ENCODE data around the gene TTC9. TPM values are rescaled to one million over a fixed set of nuclear protein-coding genes. Genes with fewer than 3 reads are reported as not detected.

Gene TTC9
- total and polyA plus RNA-seq, 2 donors (not counting 1 experiment from before 2014, with no cell fraction given), result 1.9 to 4.3 TPM

DNA sequence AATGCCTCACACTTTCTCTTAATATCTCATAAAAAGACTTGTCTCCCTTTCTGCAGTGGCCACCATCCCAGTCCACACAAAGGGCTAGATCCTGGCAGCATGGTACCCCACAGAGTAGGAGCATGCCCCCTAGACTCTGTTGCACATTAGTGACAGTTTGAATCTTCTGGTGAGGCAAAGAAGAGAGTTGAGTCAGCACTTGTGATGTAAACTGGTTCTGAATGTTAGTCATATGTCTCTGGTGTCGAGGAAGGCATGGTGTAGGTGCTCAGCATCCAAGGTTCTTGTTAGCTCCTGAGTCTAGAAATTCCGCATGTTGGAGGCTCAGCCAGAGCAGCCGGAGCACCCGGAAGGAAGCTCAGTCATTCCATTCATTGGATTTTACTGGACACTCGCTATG lies 9.8 kb downstream of the TTC9 start:
- no peaks in the 10 kb centered on the region for H3K36me3 ChIP-seq (ENCODE audit: control insufficient read depth, insufficient read depth, low read length)

DNA sequence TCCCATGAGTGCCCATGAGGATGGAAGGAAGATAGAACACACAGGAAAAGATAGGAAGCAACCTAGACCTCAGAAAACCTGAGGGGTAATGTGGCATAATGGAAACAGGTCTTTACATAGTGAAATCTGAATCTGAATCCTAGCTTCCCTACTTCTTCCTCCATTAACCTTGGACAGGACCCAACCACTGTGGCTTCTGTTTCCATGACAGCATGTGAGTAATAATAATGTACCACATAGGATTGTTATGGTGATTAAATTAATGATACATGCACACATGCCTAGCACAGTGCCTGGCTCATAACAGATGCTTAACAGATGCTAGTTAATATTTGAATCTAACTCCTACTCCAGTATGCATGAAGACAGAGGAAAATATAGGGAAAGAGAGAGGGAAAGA lies 11.2 kb downstream of the TTC9 start:
- no peaks in the 10 kb centered on the region for H3K9me3 ChIP-seq (ENCODE audit: control insufficient read depth, insufficient read depth, low read depth, low read length)
- peaks cover 3% of the 10 kb centered on the region for H3K27me3 ChIP-seq (ENCODE audit: control insufficient read depth, insufficient read depth, low read length)
- no peaks in the 10 kb centered on the region for H3K36me3 ChIP-seq (ENCODE audit: control insufficient read depth, insufficient read depth, low read length)
- no peaks in the 10 kb centered on the region for H4K20me1 ChIP-seq (ENCODE audit: control insufficient read depth, extremely low read depth, insufficient read depth, low read length)
- no peaks in the 10 kb centered on the region for H3K4me1 ChIP-seq (ENCODE audit: control insufficient read depth, extremely low read depth, insufficient read depth, low read length)
- H2AFZ ChIP-seq (ENCODE audit: low read length), result no peak overlapping the region
- H3K4me2 ChIP-seq (ENCODE audit: extremely low read depth, insufficient read depth, low read length), result no peak overlapping the region
- no peaks in the 10 kb centered on the region for H3K79me2 ChIP-seq (ENCODE audit: control insufficient read depth, insufficient read depth, low read length)
- DNase-seq (ENCODE audit: low read depth in 2 of 2), result no peak
- no peak overlapping the region for H3K27ac ChIP-seq (ENCODE audit: insufficient read depth, low read length)
- H3K9ac ChIP-seq (ENCODE audit: insufficient read depth, low read length), result no peak overlapping the region
- TF ChIP-seq EZH2 (IDR thresholded peaks at IDR 0.05; ENCODE audit: low read length, missing control alignments) (no peak), CTCF (conservative IDR thresholded peaks at IDR 0.05 in 1 of 2, IDR thresholded peaks at IDR 0.05 in 1 of 2; ENCODE audit: low read depth in 1 of 2, low read length in 2 of 2) (no peak)
- no peak overlapping the region for H3K4me3 ChIP-seq (replicated peaks in 1 of 4; ENCODE audit: control extremely low read depth in 1 of 4, insufficient read depth in 1 of 4, low read depth in 3 of 4, low read length in 4 of 4)

More for the DNA sequence above, 9.8 kb downstream of the TTC9 start:
- H3K79me2 ChIP-seq (ENCODE audit: control insufficient read depth, insufficient read depth, low read length), result no peaks in the 10 kb centered on the region
- H2AFZ ChIP-seq (ENCODE audit: low read length), result no peak overlapping the region
- H3K9me3 ChIP-seq (ENCODE audit: control insufficient read depth, insufficient read depth, low read depth, low read length), result no peaks in the 10 kb centered on the region
- TF ChIP-seq CTCF (conservative IDR thresholded peaks at IDR 0.05 in 1 of 2, IDR thresholded peaks at IDR 0.05 in 1 of 2; ENCODE audit: low read depth in 1 of 2, low read length in 2 of 2), result no peak
- no peak for TF ChIP-seq EZH2 (IDR thresholded peaks at IDR 0.05; ENCODE audit: low read length, missing control alignments)
- H3K4me1 ChIP-seq (ENCODE audit: control insufficient read depth, extremely low read depth, insufficient read depth, low read length), result no peaks in the 10 kb centered on the region
- H3K27me3 ChIP-seq (ENCODE audit: control insufficient read depth, insufficient read depth, low read length), result peaks cover 6% of the 10 kb centered on the region
- DNase-seq (ENCODE audit: low read depth in 2 of 2), result no peak
- H3K4me2 ChIP-seq (ENCODE audit: extremely low read depth, insufficient read depth, low read length), result no peak overlapping the region
- H4K20me1 ChIP-seq (ENCODE audit: control insufficient read depth, extremely low read depth, insufficient read depth, low read length), result no peaks in the 10 kb centered on the region
- H3K27ac ChIP-seq (ENCODE audit: insufficient read depth, low read length), result no peak overlapping the region
- H3K4me3 ChIP-seq (replicated peaks in 1 of 4; ENCODE audit: control extremely low read depth in 1 of 4, insufficient read depth in 1 of 4, low read depth in 3 of 4, low read length in 4 of 4), result no peak overlapping the region
- no peak overlapping the region for H3K9ac ChIP-seq (ENCODE audit: insufficient read depth, low read length)

- no peak overlapping the region for H3K27ac ChIP-seq (ENCODE audit: insufficient read depth, low read length)
Measured at GRCh38 chr14:70653662-70654061, 11.9 kb downstream of the TTC9 start.

More at GRCh38 chr14:70653662-70654061, 11.9 kb downstream of the TTC9 start:
- Histone ChIP-seq H3K4me3 (replicated peaks in 1 of 4; ENCODE audit: control extremely low read depth in 1 of 4, insufficient read depth in 1 of 4, low read depth in 3 of 4, low read length in 4 of 4) (no peak overlapping the region), H2AFZ (ENCODE audit: low read length) (no peak overlapping the region), H3K4me1 (ENCODE audit: control insufficient read depth, extremely low read depth, insufficient read depth, low read length) (no peaks in the 10 kb centered on the region), H3K79me2 (ENCODE audit: control insufficient read depth, insufficient read depth, low read length) (no peaks in the 10 kb centered on the region), H3K36me3 (ENCODE audit: control insufficient read depth, insufficient read depth, low read length) (no peaks in the 10 kb centered on the region), H3K27me3 (ENCODE audit: control insufficient read depth, insufficient read depth, low read length) (peaks cover 2% of the 10 kb centered on the region), H3K9me3 (ENCODE audit: control insufficient read depth, insufficient read depth, low read depth, low read length) (no peaks in the 10 kb centered on the region), H4K20me1 (ENCODE audit: control insufficient read depth, extremely low read depth, insufficient read depth, low read length) (no peaks in the 10 kb centered on the region), H3K9ac (ENCODE audit: insufficient read depth, low read length) (no peak overlapping the region), H3K4me2 (ENCODE audit: extremely low read depth, insufficient read depth, low read length) (no peak overlapping the region)
- TF ChIP-seq CTCF (conservative IDR thresholded peaks at IDR 0.05 in 1 of 2, IDR thresholded peaks at IDR 0.05 in 1 of 2; ENCODE audit: low read depth in 1 of 2, low read length in 2 of 2) (no peak), EZH2 (IDR thresholded peaks at IDR 0.05; ENCODE audit: low read length, missing control alignments) (no peak)
- no peak for DNase-seq (ENCODE audit: low read depth in 2 of 2)

Measured in fibroblast of lung (primary cell).